Inflammatory macrophage treated with lipopolysaccharide for 4 hours (primary cell): ENCODE results near the gene MYADML2.

Experiments used
- DNase-seq: peaks from one replicate; pipeline ENCODE4 v3.0.0-alpha.2; 2020

Gene MYADML2

GRCh38 chr17:81890447-81891302 is 56.4 kb downstream of the MYADML2 start:
- DNase-seq = peak; percentile 33
